GM19238 (cell line): ENCODE data around the gene MAP3K7.

Experiments
- DNase-seq: peaks from one replicate; pipeline ENCODE4 v3.0.0; 2011; ENCODE audit warnings: low spot score; ENCODE audit not compliant: insufficient read length

Gene MAP3K7

GRCh38 chr6:90530882-90531281, 56.0 kb downstream of the MAP3K7 start:
- DNase-seq, result no peak

- no peak for DNase-seq
Measured at GRCh38 chr6:90525421-90525820, 61.5 kb downstream of the MAP3K7 start.

GRCh38 chr6:90523779-90524310, 63.0 kb downstream of the MAP3K7 start:
- DNase-seq, result no peak

- DNase-seq, result no peak
Measured at GRCh38 chr6:90521955-90522354, 64.9 kb downstream of the MAP3K7 start.

- no peak for DNase-seq
Measured at GRCh38 chr6:90516074-90516660, 70.7 kb downstream of the MAP3K7 start.

GRCh38 chr6:90514496-90514895, 72.4 kb downstream of the MAP3K7 start:
- no peak for DNase-seq

GRCh38 chr6:90508753-90509152, 78.1 kb downstream of the MAP3K7 start:
- no peak for DNase-seq

- no peak for DNase-seq
Measured at GRCh38 chr6:90502866-90503407, 83.9 kb downstream of the MAP3K7 start.

GRCh38 chr6:90502381-90502780, 84.5 kb downstream of the MAP3K7 start:
- DNase-seq, result no peak

- DNase-seq, result no peak
Measured at GRCh38 chr6:90500458-90500857, 86.4 kb downstream of the MAP3K7 start.

- DNase-seq, result no peak
Measured at GRCh38 chr6:90497411-90497810, 89.5 kb downstream of the MAP3K7 start.

- no peak for DNase-seq
Measured at GRCh38 chr6:90496258-90497016, 90.4 kb downstream of the MAP3K7 start.

- DNase-seq, result no peak
Measured at GRCh38 chr6:90495216-90495817, 91.6 kb downstream of the MAP3K7 start.

- no peak for DNase-seq
Measured at GRCh38 chr6:90494067-90494780, 92.6 kb downstream of the MAP3K7 start.

GRCh38 chr6:90493332-90493731, 93.5 kb downstream of the MAP3K7 start:
- no peak for DNase-seq

- no peak for DNase-seq
Measured at GRCh38 chr6:90492798-90493197, 94.1 kb downstream of the MAP3K7 start.

- no peak for DNase-seq
Measured at GRCh38 chr6:90492369-90492768, 94.5 kb downstream of the MAP3K7 start.

GRCh38 chr6:90490030-90490716, 96.7 kb downstream of the MAP3K7 start:
- DNase-seq, result no peak

GRCh38 chr6:90488816-90489215, 98.1 kb downstream of the MAP3K7 start:
- no peak for DNase-seq

GRCh38 chr6:90485635-90486277, 101.1 kb downstream of the MAP3K7 start:
- DNase-seq, result no peak
